ENCODE measurements around the gene PDCD1LG2.
A peak's percentile ranks its signal among the peaks of the same experiment; 100 is the strongest.

PDCD1LG2 gene

GRCh38 chr9:5532790-5533189 is 22.5 kb downstream of the PDCD1LG2 start:
- TF ChIP-seq, protein P1, sequence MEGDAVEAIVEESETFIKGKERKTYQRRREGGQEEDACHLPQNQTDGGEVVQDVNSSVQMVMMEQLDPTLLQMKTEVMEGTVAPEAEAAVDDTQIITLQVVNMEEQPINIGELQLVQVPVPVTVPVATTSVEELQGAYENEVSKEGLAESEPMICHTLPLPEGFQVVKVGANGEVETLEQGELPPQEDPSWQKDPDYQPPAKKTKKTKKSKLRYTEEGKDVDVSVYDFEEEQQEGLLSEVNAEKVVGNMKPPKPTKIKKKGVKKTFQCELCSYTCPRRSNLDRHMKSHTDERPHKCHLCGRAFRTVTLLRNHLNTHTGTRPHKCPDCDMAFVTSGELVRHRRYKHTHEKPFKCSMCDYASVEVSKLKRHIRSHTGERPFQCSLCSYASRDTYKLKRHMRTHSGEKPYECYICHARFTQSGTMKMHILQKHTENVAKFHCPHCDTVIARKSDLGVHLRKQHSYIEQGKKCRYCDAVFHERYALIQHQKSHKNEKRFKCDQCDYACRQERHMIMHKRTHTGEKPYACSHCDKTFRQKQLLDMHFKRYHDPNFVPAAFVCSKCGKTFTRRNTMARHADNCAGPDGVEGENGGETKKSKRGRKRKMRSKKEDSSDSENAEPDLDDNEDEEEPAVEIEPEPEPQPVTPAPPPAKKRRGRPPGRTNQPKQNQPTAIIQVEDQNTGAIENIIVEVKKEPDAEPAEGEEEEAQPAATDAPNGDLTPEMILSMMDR (conservative IDR thresholded peaks at IDR 0.05; ENCODE audit: low read depth, low read length): no peak
- DNase-seq (ENCODE audit: low read depth): no peak
- no peak overlapping the region for H3K4me3 ChIP-seq (ENCODE audit: low read depth, low read length)

DNA sequence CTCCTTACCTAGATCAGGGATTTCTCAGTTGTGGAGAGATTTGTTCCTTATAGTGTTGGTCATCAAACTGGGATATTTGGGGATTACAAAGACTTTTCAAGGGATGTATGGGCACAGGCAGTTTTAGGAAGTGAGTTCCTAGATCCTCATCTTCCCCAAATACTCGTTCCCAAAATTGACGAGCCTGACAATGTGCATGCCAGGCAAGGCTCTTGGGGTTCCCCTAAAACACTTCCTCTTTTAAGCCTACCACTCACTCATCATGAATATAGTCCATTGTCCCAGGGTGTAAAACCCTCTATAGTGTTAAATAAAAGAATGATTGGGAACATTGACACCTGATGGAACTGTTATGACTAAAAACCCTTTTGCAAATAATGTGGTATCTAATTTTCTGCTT is 26.4 kb downstream of the PDCD1LG2 start:
- TF ChIP-seq, protein P1 (conservative IDR thresholded peaks at IDR 0.05; ENCODE audit: low read depth, low read length): no peak
- no peak overlapping the region for H3K4me3 ChIP-seq (ENCODE audit: low read depth, low read length)
- no peak for DNase-seq (ENCODE audit: low read depth)

GRCh38 chr9:5543875-5544702 is 33.8 kb downstream of the PDCD1LG2 start:
- TF ChIP-seq, protein P1 (conservative IDR thresholded peaks at IDR 0.05; ENCODE audit: low read depth, low read length): no peak
- H3K4me3 ChIP-seq (ENCODE audit: low read depth, low read length): no peak overlapping the region
- DNase-seq (ENCODE audit: low read depth): no peak

DNA sequence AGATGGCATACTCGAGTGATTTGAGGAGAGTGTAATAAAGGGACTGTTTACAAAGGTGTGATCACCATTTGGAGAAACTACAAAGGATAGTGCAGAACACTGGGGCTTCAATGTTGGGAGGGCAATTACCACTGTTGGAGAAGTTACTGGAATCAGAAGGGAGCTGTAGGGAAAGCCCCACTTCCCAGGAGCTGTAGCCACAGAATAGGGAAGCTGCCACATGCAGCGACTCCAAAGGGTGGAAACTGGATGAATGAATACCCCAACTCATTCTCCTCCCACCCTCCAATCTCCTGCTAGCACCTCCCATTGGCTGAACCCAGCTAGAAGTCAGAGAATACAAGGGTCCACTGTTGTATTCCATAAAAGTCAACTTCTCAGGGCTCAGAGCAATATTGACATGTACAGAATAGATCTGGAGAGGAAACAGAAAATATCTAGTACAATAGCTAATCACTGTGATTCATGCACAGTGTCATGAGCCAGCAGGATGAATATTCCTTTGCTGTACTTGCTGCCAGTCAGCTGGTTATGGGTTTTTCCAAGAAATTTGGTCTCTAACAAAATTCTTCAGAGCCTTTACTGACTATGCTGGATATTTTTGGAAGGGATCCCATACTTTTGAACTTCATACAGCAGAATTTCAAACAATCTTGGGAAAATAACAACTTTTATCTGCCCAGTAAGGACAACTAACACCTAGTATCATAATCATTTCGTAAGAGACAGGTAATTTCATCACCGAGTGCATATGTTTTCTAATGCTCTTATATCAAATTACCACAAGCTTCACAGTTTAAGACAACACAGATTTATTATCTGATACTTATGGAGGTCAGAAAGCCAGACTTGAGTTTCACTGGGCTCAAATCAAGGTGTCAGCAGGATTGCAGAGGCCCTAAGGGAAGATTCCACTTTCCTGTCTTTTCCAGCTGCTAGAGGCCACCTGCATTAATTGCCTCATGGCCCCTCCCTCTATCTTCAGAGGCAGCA is 39.6 kb downstream of the PDCD1LG2 start:
- TF ChIP-seq, protein P1 (conservative IDR thresholded peaks at IDR 0.05; ENCODE audit: low read depth, low read length): no peak
- peak; percentile 51 for DNase-seq (ENCODE audit: low read depth)
- H3K4me3 ChIP-seq (ENCODE audit: low read depth, low read length): no peak overlapping the region

DNA sequence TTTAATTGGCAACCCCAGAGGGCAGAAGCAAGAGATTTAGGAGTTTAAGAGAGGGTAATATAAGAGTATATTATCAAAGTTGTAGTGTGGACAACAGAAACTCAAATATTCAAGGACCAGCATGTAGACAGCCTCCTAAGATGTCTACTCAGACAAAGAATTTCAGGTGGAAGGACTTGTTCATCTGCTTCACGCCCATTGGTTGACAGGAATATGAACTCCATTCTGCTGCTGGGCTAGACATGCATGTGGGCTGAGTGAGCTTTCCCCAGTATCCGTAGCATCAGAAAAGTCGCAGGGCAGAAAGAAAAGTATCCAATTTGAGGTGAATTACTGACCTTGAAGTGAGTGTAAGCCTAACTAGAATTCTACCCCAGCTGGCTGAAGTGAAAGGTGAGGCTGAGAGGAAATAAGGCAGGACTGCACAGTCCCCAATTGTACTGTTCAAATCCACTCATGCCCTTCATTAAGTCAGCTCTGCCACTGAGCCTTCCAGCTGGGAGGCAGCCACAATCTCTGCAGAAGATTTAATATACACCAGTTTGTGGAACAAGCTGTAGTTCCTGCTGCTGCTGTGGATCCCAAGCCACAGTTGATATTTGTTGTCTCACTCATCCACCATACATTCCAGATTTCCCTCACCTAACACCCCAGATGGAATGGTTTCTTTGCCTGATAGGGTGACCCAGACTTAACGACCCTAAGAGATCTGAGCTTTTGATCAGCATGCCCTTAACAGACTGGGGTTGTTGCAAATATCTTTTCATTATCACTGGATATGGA is 41.2 kb downstream of the PDCD1LG2 start:
- no peak overlapping the region for H3K4me3 ChIP-seq (ENCODE audit: low read depth, low read length)
- DNase-seq (ENCODE audit: low read depth): no peak
- TF ChIP-seq, protein P1 (conservative IDR thresholded peaks at IDR 0.05; ENCODE audit: low read depth, low read length): no peak

DNA sequence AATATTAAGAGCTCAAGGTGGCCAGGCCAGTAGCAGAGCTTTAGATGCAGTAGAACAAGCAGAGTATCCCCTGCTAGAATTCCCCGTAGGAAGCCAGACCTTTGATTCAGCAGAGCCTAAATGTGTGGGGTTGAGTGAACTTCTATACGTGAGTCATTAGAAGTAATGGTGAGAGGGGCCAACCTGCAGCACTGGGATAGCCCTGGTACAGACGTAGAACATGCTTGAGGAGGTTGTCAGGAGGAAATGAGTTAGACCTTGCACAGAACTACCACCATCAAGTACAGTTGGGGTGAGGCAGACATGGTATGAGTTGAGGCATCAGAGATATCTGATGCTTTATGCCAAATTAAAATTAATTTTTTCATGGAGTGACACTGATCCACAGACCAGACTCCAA is 42.0 kb downstream of the PDCD1LG2 start:
- no peak overlapping the region for H3K4me3 ChIP-seq (ENCODE audit: low read depth, low read length)
- TF ChIP-seq, protein P1 (conservative IDR thresholded peaks at IDR 0.05; ENCODE audit: low read depth, low read length): no peak
- DNase-seq (ENCODE audit: low read depth): no peak
